BJ (cell line): ENCODE results near the gene RHOBTB3. TPM values are rescaled to one million over a fixed set of nuclear protein-coding genes. Genes with fewer than 3 reads are reported as not detected.
A peak's percentile ranks its signal among the peaks of the same experiment; 100 is the strongest.

Experiments used
- CTCF ChIA-PET: fragments of 350-600 bp; formaldehyde crosslinking; extraction: SDS; loops from one replicate; lab custom pipeline; 2021; ENCODE audit warnings: antibody characterized with exemption, inconsistent platforms; lab: Yijun Ruan, JAX
- POLR2A ChIA-PET: fragments of 300-600 bp; sonication (Branson Sonifier 250); formaldehyde crosslinking; extraction: SDS; loops from one replicate; lab custom pipeline; 2021; ENCODE audit warnings: antibody characterized with exemption; lab: Charles Lee
- DNase-seq: peaks from one replicate; pipeline ENCODE4 v3.0.0-alpha.2; 2011; ENCODE audit warnings: low read depth
- H3K27me3 ChIP-seq: 2 replicates; pipeline ENCODE4 v1.6.0; 2011; ENCODE audit warnings: low read length; ENCODE audit not compliant: control insufficient read depth, insufficient read depth
- H3K36me3 ChIP-seq: 2 replicates; pipeline ENCODE4 v1.5.1; 2011; ENCODE audit warnings: low read length; ENCODE audit not compliant: control insufficient read depth, insufficient read depth
- H3K4me3 ChIP-seq: 2 replicates; pipeline ENCODE4 v1.5.1; 2011; ENCODE audit warnings: low read depth, mild to moderate bottlenecking, control low read depth, low read length
- CTCF ChIP-seq: IDR thresholded peaks from 2 replicates; pipeline ENCODE4 v1.5.1; 2011; ENCODE audit warnings: low read depth, mild to moderate bottlenecking, control low read depth, inconsistent platforms, low read length, moderate library complexity; ENCODE audit not compliant: insufficient read depth
- polyA plus RNA-seq: library from polyadenylated mRNA; depleted of rRNA; stranded (reverse); fragments of >200 nt; gene quantifications from 2 replicates; pipeline ENCODE4 v1.2.3, GENCODE V29; 2011

The RHOBTB3 gene
- polyA plus RNA-seq, 1 experiment = 320 TPM

- POLR2A ChIA-PET = interaction anchor here (0.9 kb wide), 1 partner anchor 177 kb away, joined by 3 read pairs; the partner anchor contains the start of genes ARSK and SKIC3
- peaks cover 1% of the 10 kb centered on the region for H3K36me3 ChIP-seq
- no peak for DNase-seq
Observed at GRCh38 chr5:95731571-95732554, 727 bp downstream of the RHOBTB3 start.

GRCh38 chr5:95733107-95733665 is 2.0 kb downstream of the RHOBTB3 start:
- no peak for DNase-seq
- no peaks in the 10 kb centered on the region for H3K27me3 ChIP-seq
- H3K36me3 ChIP-seq = peaks cover 1% of the 10 kb centered on the region
- no peak for TF ChIP-seq CTCF
- ChIA-PET CTCF (interaction anchor here (1.0 to 7.0 kb wide), 4 partner anchors 9 to 87 kb away, joined by 3 to 54 read pairs (median 4); no protein-coding TSS in a partner anchor), POLR2A (interaction anchor here (1.0 kb wide), 1 partner anchor 9 kb away, joined by 6 read pairs; no protein-coding TSS in a partner anchor)
- H3K4me3 ChIP-seq = peak overlapping the region; percentile 100

More at GRCh38 chr5:95731571-95732554, 727 bp downstream of the RHOBTB3 start:
- CTCF ChIA-PET = interaction anchor here (0.8 to 7.0 kb wide), 4 partner anchors 10 to 109 kb away, joined by 3 to 54 read pairs (median 3); no protein-coding TSS in a partner anchor
- H3K4me3 ChIP-seq = peak overlapping the region; percentile 100
- no peaks in the 10 kb centered on the region for H3K27me3 ChIP-seq
- no peak for TF ChIP-seq CTCF

GRCh38 chr5:95734187-95734586 is 3.1 kb downstream of the RHOBTB3 start:
- no peak for DNase-seq
- H3K36me3 ChIP-seq = peaks cover 4% of the 10 kb centered on the region
- CTCF ChIA-PET = interaction anchor here (0.7 to 7.0 kb wide), 8 partner anchors 24 to 112 kb away, joined by 3 to 54 read pairs (median 4); no protein-coding TSS in a partner anchor
- peak overlapping the region; percentile 100 for H3K4me3 ChIP-seq
- POLR2A ChIA-PET = interaction anchor here (0.5 to 1.5 kb wide), 4 partner anchors 8 to 86 kb away, joined by 3 to 10 read pairs (median 6); no protein-coding TSS in a partner anchor
- H3K27me3 ChIP-seq = no peaks in the 10 kb centered on the region
- no peak for TF ChIP-seq CTCF

GRCh38 chr5:95734906-95735305 is 3.8 kb downstream of the RHOBTB3 start:
- H3K27me3 ChIP-seq = no peaks in the 10 kb centered on the region
- H3K36me3 ChIP-seq = peaks cover 5% of the 10 kb centered on the region
- POLR2A ChIA-PET = interaction anchor here (0.5 to 1.5 kb wide), 3 partner anchors 9 to 85 kb away, joined by 3 to 10 read pairs (median 7); no protein-coding TSS in a partner anchor
- TF ChIP-seq CTCF = no peak
- H3K4me3 ChIP-seq = peak overlapping the region; percentile 100
- DNase-seq = no peak
- CTCF ChIA-PET = interaction anchor here (0.6 to 7.0 kb wide), 9 partner anchors 11 to 344 kb away, joined by 3 to 54 read pairs (median 4); no protein-coding TSS in a partner anchor
